GM18498 (cell line): ENCODE measurements around the gene PHF11.
"Not testable (repeated sequence)": the region's sequence is repeated elsewhere in the genome, so short reads cannot be mapped to it uniquely, and the experiment has no call there.

Source experiments
- ATAC-seq: cut with Tn5 transposase; IDR thresholded peaks from one replicate; pipeline ENCODE4 v1.9.1; 2021; ENCODE audit warnings: mild to moderate bottlenecking, moderate library complexity; ENCODE audit not compliant: unreplicated experiment

The PHF11 gene

GRCh38 chr13:49543656-49544055 is 47.9 kb downstream of the PHF11 start:
- no peak for ATAC-seq

GRCh38 chr13:49545661-49546060 is 49.9 kb downstream of the PHF11 start:
- no peak for ATAC-seq

GRCh38 chr13:49546561-49546960 is 50.8 kb downstream of the PHF11 start:
- ATAC-seq, result no peak

GRCh38 chr13:49549289-49549688 is 53.5 kb downstream of the PHF11 start:
- no peak for ATAC-seq

- ATAC-seq, result no peak
Observed at GRCh38 chr13:49550942-49551644, 55.3 kb downstream of the PHF11 start.

- no peak for ATAC-seq
Observed at GRCh38 chr13:49553888-49554287, 58.1 kb downstream of the PHF11 start.

- ATAC-seq, result no peak
Observed at GRCh38 chr13:49554387-49554786, 58.6 kb downstream of the PHF11 start.

- ATAC-seq, result no peak
Observed at GRCh38 chr13:49559006-49559405, 63.3 kb downstream of the PHF11 start.

- no peak for ATAC-seq
Observed at GRCh38 chr13:49560270-49561061, 64.7 kb downstream of the PHF11 start.

GRCh38 chr13:49561062-49561410 is 65.3 kb downstream of the PHF11 start:
- no peak for ATAC-seq

GRCh38 chr13:49563516-49563915 is 67.8 kb downstream of the PHF11 start:
- no peak for ATAC-seq

GRCh38 chr13:49565461-49565860 is 69.7 kb downstream of the PHF11 start:
- ATAC-seq, result not testable (repeated sequence)

- no peak for ATAC-seq
Observed at GRCh38 chr13:49566461-49566860, 70.7 kb downstream of the PHF11 start.

- no peak for ATAC-seq
Observed at GRCh38 chr13:49567491-49567890, 71.7 kb downstream of the PHF11 start.

GRCh38 chr13:49569993-49570689 is 74.4 kb downstream of the PHF11 start:
- ATAC-seq, result no peak

GRCh38 chr13:49571299-49572240 is 75.8 kb downstream of the PHF11 start:
- ATAC-seq, result no peak
